Right forelimb (tissue), 1 donor: ENCODE data around the gene ABLIM2.
A peak's percentile ranks its signal among the peaks of the same experiment; 100 is the strongest.

ENCODE experiments used
- DNase-seq: peaks from one replicate; pipeline ENCODE4 v3.0.0-alpha.2; 2018

Gene ABLIM2

GRCh38 chr4:8019396-8020365, 138.9 kb downstream of the ABLIM2 start:
- no peak for DNase-seq

GRCh38 chr4:8016527-8016926, 142.1 kb downstream of the ABLIM2 start:
- no peak for DNase-seq

- DNase-seq, result no peak
Measured at GRCh38 chr4:8015512-8015911, 143.1 kb downstream of the ABLIM2 start.

- DNase-seq, result no peak
Measured at GRCh38 chr4:8013976-8014726, 144.5 kb downstream of the ABLIM2 start.

GRCh38 chr4:8012517-8012916, 146.1 kb downstream of the ABLIM2 start:
- no peak for DNase-seq

GRCh38 chr4:8010618-8011017, 148.0 kb downstream of the ABLIM2 start:
- DNase-seq, result peak; percentile 81

- no peak for DNase-seq
Measured at GRCh38 chr4:8009710-8010511, 148.7 kb downstream of the ABLIM2 start.

- no peak for DNase-seq
Measured at GRCh38 chr4:8009097-8009496, 149.5 kb downstream of the ABLIM2 start.

GRCh38 chr4:8008391-8008790, 150.2 kb downstream of the ABLIM2 start:
- no peak for DNase-seq

- DNase-seq, result no peak
Measured at GRCh38 chr4:8007581-8007980, 151.0 kb downstream of the ABLIM2 start.

GRCh38 chr4:8006471-8006870, 152.1 kb downstream of the ABLIM2 start:
- DNase-seq, result no peak

GRCh38 chr4:8005814-8006215, 152.8 kb downstream of the ABLIM2 start:
- no peak for DNase-seq

- DNase-seq, result no peak
Measured at GRCh38 chr4:8005033-8005808, 153.4 kb downstream of the ABLIM2 start.

GRCh38 chr4:8004066-8004465, 154.5 kb downstream of the ABLIM2 start:
- no peak for DNase-seq

GRCh38 chr4:8002525-8003309, 155.9 kb downstream of the ABLIM2 start:
- no peak for DNase-seq

GRCh38 chr4:8001564-8002355, 156.9 kb downstream of the ABLIM2 start:
- no peak for DNase-seq

- DNase-seq, result no peak
Measured at GRCh38 chr4:8000721-8001491, 157.7 kb downstream of the ABLIM2 start.

GRCh38 chr4:8000247-8000646, 158.4 kb downstream of the ABLIM2 start:
- no peak for DNase-seq

- DNase-seq, result no peak
Measured at GRCh38 chr4:7999695-8000094, 158.9 kb downstream of the ABLIM2 start.

GRCh38 chr4:7999279-7999678, 159.3 kb downstream of the ABLIM2 start:
- no peak for DNase-seq
